HG03469 (cell line): ENCODE results near the gene IVNS1ABP.

Experiments used
- ATAC-seq: cut with Tn5 transposase; IDR thresholded peaks from one replicate; pipeline ENCODE4 v1.9.1; 2021; ENCODE audit warnings: mild to moderate bottlenecking, moderate library complexity, moderate number of reproducible peaks; ENCODE audit not compliant: unreplicated experiment

Gene IVNS1ABP

GRCh38 chr1:185317034-185317885, at the start of gene IVNS1ABP:
Gene IVNS1ABP (minus strand): TSS chr1:185317243. CDS start chr1:185309493, 7,750 bp downstream.
- peak; percentile 67 for ATAC-seq

DNA sequence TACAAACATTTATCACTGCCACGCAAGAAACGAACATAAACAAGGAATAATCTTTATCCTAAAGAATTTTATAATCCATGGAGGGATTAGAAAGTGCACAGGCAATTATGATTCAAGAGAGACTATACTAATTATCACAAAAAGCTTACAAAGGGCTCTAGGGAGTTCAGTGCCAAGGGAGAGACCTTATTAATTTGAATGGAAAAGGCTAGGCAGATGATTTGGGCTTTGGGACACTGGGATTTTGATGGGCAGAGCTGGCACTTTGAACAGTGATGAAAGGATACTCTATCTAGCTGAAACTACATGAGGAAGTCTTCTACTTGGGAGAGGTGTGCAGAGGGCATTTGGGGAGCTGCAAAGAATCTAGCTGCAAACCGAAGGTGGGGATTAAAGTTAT, 48.9 kb upstream of the IVNS1ABP start:
- no peak for ATAC-seq

GRCh38 chr1:185364528-185364927, 47.5 kb upstream of the IVNS1ABP start:
- peak; percentile 43 for ATAC-seq

DNA sequence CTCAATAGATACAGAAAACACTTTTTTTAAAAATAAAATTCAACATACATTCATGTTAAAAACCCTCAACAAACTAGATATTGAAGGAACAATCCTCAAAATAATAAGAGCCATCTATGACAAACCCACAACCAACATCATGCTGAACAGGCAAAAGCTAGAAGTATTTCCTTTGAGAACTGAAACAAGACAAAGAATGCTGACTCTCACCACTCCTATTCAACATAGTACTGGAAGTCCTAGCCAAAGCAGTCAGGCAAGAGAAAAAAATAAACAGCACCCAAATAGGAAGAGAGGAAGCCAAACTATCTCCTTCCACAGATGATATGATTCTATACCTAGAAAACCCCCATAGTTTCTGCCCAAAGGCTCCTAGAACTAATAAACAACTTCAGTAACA, 46.2 kb upstream of the IVNS1ABP start:
- no peak for ATAC-seq

DNA sequence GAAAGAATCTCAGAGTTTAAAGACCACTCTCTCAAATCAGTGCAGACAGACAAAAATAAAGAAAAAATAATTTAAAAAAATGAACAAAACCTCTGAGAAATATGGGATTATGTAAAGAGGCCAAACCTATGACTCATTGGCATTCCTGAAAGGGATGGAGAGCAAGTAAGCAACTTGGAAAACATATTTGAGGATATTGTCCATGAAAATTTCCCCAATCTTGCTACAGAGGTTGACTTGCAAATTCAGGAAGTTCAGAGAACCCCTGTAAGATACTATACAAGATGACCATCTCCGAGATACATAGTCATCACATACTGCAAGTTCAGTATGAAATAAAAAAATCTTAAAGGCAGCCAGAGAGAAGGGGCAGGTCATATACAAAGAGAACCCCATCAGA, 43.7 kb upstream of the IVNS1ABP start:
- no peak for ATAC-seq

- no peak for ATAC-seq
Measured at GRCh38 chr1:185358957-185359356, 41.9 kb upstream of the IVNS1ABP start.

GRCh38 chr1:185355947-185356346, 38.9 kb upstream of the IVNS1ABP start:
- ATAC-seq: no peak

DNA sequence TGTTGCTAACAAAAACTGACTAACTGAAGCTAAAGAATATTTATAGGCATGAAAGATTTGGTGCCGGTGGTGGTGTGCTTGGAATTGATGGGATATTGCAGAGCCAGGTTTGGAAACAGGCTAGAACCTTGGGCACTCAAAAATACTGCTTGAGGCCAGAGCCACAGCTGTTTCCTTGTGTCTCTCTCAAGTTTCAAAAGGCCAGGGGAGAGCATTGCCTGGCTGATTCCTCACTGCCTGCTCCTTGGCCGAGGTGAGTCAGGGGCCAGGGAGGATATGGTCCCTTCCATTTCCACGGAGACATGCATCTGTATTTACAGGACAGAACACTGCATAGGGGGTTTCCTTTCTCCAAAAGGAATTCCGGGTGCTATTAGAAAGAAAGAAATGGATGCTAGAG, 36.1 kb upstream of the IVNS1ABP start:
- no peak for ATAC-seq

DNA sequence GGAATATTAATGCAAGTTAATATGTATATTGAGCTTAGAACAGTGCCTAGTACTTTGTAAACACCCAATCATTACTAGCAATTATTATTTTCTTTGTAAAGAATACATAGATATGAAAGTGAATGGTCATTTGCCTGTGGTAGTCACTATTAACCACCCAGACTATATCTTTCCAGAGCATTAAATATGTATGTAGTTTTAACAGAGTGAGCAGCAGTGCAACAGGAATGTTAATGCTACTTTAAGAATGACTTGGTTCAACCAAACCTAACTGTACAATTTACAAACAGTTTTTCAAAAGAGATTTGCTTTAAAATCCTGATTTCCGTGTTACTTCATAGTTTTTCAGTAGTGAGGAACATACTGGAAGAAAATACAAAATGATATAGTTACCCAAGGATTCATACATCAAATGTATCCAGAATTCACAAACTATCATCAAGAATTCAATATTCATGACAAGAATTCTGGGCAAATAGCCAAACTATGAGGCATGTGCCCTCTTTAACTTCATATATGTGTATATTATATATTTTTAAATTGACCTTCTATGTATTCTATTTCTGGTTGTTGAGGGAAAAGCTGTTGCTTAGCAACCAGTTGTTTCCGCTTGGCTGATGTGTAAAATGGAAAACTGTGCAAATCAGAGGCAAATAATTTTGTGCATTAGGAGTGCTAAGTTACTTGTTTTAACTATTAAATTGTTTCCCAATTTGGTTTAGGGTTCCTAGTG, 34.9 kb upstream of the IVNS1ABP start:
- no peak for ATAC-seq

DNA sequence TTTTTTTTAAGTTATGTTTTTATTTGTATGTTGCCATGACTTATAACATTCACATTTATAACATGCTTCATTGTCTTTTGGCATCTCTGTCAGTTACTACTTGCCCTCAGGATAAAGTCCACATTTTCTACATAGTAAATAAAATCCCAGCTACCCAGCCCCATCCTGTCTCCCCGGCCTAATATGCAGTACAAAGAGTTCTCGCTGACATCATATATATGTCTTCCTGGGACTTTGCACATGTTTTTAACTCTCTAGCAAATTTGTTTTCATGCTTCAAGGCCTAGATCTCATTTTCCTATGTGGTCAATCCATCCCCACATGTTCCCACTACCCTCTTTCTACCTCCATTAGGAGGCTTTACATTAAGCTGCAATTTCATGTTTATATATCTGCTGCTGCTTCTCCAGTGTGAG, 33.0 kb upstream of the IVNS1ABP start:
- no peak for ATAC-seq

GRCh38 chr1:185349556-185349955, 32.5 kb upstream of the IVNS1ABP start:
- ATAC-seq: no peak

DNA sequence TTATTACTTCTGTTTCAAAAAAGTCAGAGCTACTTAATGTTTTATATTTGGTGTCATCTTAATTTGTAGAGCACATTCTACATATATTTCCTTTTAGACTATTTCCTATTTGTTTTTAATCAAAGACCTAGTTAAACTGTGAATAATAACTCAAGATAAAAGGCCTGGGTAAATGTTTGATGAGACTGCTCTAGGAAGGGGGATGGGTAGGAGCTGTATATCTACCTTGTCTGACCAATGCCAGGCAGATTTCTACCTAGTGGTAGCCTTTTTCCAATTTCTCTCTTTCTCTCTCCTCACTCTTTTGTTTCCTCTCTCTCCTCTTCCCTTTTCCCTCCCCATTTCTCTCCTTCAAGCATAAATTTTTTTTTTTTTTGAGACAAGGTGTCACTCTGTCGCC, 31.9 kb upstream of the IVNS1ABP start:
- ATAC-seq: no peak

DNA sequence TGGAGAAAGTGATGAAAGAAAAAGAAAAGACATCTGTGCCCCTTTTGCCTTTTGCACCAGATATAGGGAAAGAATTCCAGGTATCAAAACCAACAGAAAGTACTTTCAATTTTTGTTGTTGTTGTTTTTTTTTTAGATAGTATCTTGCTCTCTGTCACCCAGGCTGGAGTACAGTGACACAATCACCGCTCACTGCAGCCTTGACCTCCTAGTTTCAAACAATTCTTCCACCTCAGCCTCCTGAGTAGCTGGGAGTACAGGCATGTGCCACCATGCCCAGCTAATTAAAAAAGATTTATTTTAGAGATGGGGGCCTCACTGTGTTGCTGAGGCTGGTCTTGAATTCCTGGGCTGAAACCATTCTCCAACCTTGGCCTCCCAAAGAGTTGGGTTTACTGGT, 31.3 kb upstream of the IVNS1ABP start:
- no peak for ATAC-seq

- ATAC-seq: no peak
Measured at GRCh38 chr1:185345913-185346720, 29.1 kb upstream of the IVNS1ABP start.

DNA sequence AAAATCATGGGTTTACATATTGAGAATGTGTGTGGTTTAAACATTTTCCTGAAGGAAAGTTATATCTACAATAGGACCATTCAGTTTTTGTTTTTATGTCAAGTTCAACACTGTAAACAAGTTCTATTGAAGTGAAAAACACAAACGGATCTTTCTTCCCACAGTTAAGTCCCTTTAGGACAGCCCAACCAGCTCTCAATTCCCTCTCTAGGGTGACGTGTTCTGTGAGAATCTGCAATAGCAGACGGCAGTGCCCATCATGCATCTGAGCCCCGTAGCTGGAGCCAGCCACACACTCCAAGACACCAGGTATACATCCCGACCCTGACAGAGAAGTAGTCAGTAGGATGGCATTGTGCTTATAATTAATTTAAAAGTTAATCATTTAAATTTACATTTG, 26.3 kb upstream of the IVNS1ABP start:
- ATAC-seq: no peak

GRCh38 chr1:185342672-185343259, 25.7 kb upstream of the IVNS1ABP start:
- ATAC-seq: no peak

- no peak for ATAC-seq
Measured at GRCh38 chr1:185342017-185342416, 25.0 kb upstream of the IVNS1ABP start.

DNA sequence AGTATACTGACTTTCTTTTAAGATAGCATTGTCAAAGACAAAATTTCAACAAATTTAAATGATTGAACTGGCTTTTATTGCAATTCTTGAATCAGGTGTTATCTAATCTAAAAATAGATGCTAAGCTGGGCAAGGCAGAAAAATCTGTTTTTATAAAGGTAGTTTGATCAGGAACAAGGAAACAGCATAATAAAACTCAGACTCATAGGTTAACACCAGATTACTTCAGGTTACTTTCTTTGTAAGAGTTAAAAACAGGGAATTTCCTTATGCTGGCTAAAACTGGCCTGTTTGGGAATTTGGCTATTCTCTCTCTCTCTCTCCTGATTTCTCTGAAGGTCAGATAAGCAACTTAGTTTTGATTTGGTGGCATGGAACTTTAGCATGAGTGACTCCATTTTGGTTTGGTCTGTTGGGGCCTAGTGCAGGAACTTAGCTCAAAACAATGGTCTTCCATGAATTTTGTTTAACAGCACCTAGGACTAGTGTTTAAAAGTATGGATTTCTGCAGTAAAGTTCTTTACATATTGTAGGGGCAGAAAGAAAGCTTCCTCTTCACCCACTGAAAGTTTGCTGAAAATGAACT, 24.2 kb upstream of the IVNS1ABP start:
- ATAC-seq: no peak

DNA sequence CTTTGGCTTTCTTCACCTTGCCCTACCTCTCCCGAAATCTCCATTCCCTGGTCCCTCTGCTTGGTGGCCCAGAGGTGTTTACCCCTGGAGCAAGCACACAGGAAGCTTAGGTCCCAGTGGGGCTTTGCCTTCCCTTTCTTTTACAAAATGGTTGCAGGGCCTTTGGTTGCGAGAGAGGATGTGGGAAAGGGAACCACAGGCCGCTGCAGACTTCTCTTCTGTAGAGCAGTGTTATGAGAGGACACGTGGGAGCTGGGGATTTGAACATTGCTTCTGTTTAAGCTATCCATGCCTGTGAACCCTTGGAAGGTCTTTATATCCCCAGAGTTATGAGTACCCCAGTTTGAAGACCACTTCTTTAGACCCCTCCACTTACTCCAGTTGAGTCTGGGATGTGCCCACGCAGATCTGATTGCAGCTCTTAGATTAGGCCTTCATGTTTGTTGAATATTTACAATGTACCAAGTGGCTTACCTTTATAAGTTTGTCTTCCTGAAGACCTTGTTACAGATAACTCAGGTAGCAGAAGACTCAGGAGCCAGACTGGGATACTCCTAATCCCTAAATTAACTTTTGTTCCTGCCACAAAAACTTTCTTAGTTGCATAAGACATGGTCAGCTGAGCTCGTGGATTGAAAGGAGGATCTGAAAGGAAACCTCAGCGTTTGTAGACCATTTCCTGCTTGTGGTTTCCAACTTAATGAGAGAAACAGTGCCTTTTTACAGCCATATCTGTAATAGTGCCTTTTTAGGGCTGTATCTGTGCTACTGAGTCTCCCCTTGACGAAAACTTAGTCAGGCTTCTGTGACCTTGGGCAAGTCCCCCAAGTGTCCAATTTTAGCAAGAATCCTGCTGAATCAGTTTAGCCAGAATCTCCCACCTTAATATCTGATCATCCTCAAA, 21.9 kb upstream of the IVNS1ABP start:
- ATAC-seq: peak; percentile 97

DNA sequence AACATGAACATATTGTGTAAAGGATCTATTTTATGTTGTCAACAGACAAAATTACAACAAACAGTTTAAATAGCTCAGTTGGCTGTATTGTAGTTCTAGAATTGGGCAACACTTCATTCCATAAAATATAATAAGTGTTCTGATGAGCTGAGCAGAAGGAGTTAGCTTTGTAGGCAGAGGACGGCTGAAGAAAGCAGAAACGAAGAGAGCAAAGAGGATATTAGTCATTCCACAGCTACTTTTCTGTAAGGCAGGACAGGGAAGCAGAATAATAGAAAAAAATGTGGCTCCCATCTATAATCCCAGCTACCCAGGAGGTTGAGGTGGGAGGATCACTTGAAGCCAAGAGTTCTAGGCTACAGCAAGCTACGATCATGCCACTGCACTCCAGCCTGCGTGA, 20.2 kb upstream of the IVNS1ABP start:
- no peak for ATAC-seq
